Suprapubic skin (tissue), 3 donors: ENCODE measurements around the gene MANEAL.

Source experiments
- EP300 ChIP-seq: sonication (generic); formaldehyde crosslinking; IDR thresholded peaks from one replicate; pipeline ENCODE4 v1.6.1; 2017; ENCODE audit warnings: antibody characterized with exemption
- POLR2A ChIP-seq, 2 donors: fragments of 450-650 bp; IDR thresholded peaks; one replicate each; pipeline ENCODE4 v1.6.1; 2017; ENCODE audit warnings: antibody characterized with exemption in 2 of 2, mild to moderate bottlenecking in 2 of 2, moderate library complexity in 2 of 2
- TF ChIP-seq, protein P1 (sequence below), 2 donors: fragments of 200-600 bp in 1 of 2; fragments of 450-650 bp in 1 of 2; sonication (generic) in 1 of 2; IDR thresholded peaks; one replicate each; pipeline ENCODE4 v1.5.1; 2016 to 2019; ENCODE audit warnings: antibody characterized with exemption in 2 of 2, mild to moderate bottlenecking in 1 of 2, moderate library complexity in 1 of 2

DNA sequence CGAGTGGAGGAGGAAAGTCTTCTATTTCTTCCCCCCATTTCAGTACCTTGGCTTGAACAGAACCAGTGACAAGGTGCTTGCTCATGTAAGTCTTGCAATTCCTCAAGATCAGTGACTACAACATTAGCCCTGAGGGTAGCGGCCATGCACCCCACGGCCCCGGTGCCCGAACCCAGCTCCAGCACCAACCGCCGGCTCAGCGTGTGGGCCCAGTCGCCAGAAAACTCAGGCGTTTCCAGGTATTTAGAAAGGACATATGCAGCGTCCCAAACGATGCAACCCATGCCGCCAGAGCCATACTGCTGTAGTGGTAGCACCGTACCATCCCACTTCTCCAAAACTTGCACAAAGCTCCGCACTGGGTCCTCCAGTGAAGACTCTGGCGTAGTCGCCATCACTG, 11.2 kb upstream of the MANEAL start:
- TF ChIP-seq, protein P1, sequence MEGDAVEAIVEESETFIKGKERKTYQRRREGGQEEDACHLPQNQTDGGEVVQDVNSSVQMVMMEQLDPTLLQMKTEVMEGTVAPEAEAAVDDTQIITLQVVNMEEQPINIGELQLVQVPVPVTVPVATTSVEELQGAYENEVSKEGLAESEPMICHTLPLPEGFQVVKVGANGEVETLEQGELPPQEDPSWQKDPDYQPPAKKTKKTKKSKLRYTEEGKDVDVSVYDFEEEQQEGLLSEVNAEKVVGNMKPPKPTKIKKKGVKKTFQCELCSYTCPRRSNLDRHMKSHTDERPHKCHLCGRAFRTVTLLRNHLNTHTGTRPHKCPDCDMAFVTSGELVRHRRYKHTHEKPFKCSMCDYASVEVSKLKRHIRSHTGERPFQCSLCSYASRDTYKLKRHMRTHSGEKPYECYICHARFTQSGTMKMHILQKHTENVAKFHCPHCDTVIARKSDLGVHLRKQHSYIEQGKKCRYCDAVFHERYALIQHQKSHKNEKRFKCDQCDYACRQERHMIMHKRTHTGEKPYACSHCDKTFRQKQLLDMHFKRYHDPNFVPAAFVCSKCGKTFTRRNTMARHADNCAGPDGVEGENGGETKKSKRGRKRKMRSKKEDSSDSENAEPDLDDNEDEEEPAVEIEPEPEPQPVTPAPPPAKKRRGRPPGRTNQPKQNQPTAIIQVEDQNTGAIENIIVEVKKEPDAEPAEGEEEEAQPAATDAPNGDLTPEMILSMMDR (IDR thresholded peaks at IDR 0.05) = no peak
- TF ChIP-seq EP300 (no peak), POLR2A (IDR thresholded peaks at IDR 0.05) (no peak)
